ENCODE data around the gene RBP7. TPM values are rescaled to one million over a fixed set of nuclear protein-coding genes. Genes with fewer than 3 reads are reported as not detected.
A peak's percentile ranks its signal among the peaks of the same experiment; 100 is the strongest.

RBP7 gene
- total and polyA plus RNA-seq, 10 of the 15 experiments (the other 5 are each of a cell fraction or from before 2014, with no cell fraction given) = 0.20 TPM; not detected in 9

DNA sequence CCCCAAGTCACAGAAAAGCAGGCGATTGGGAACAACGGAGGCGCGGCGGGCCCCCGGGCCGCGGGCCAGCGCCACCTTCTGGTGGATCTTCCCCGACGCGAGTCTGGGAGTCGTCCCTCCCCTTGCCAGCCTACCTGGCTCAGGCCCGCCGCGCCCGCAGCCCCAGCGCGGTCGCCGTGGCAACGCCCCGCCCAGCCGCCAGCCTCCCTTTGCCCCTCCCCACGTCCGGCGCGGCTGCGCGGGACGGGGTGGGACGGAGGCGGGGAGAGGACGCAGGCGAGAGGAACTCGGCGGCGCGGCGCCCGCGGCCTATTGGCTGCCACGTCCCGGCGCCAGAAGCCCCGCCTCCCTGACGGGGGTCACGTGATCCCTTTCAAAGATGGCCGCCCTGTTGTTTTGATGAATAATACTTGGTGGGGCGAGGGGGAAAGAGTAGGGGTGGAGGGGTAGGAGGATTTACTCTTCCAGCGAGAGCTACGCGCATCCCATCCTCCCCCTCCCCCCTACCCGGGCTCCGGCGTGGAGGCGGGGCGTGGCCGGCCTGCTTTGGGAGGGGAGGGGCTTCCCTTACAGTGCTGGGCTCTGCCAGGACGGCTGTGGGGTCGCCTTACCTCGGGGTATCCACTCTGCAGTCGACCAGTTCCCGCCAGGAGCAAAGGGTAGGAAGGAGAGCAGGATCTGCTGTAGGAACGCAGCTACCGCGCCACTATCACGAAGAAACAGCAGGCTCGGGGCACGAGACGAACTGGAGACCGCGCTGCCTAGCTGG, 35.7 kb downstream of the RBP7 start, which contains the start of gene UBE4B (continued):
- TF ChIP-seq NFIC (IDR thresholded peaks at IDR 0.05; ENCODE audit: low read depth, low read length) (no peak), ZBED1 (IDR thresholded peaks at IDR 0.05; ENCODE audit: borderline replicate concordance) (no peak), SIX5 (IDR thresholded peaks at IDR 0.05; ENCODE audit: low read depth, low read length, severe bottlenecking) (no peak), ZNF622 (IDR thresholded peaks at IDR 0.05) (no peak), CREM (IDR thresholded peaks at IDR 0.05; ENCODE audit: low read depth) (peak; percentile 32; the same call in 1 of the 2 replicates), YBX1 (IDR thresholded peaks at IDR 0.05) (no peak)

DNA sequence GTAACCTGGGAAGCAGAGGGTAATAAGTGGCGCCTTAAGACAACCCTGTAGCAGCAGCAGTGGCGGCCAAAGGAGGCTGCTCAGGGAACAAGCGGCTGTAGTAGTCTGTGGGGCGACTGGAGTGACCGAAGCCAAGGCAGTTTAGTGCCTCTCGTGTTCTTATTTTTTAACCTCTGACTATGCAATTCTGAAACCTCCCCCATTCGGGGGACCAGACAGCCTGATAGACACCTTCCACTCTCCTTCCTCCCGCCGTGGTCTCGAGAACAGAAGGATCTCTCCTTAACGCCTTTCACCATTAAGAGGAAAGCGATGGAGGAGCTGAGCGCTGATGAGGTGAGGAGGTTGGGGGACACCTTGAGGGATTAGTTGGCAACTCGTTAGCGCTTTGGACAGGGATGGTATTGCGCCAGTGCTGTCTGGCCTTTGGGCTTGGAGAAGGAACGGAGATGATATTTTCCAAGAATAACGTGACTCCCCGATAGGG, 36.4 kb downstream of the RBP7 start:
- DNase-seq (ENCODE audit: low read depth, low spot score) = no peak
- H3K4me3 ChIP-seq = peak overlapping the region; percentile 99
- in situ Hi-C loops (cut with MboI) = no loop called here

More for the DNA sequence above, 36.4 kb downstream of the RBP7 start:
- Histone ChIP-seq H3K4me1 (ENCODE audit: control insufficient read depth, insufficient read depth, low read length) (no peaks in the 10 kb centered on the region), H2AFZ (ENCODE audit: control insufficient read depth, low read depth, low read length) (peak overlapping the region; percentile 50), H3K27me3 (replicated peaks in 1 of 2; ENCODE audit: control insufficient read depth in 2 of 2, insufficient read depth in 2 of 2, low read length in 1 of 2) (no peaks in the 10 kb centered on the region), H3K9ac (ENCODE audit: control insufficient read depth, insufficient read depth, low read length) (peak overlapping the region; percentile 72), H3K27ac (ENCODE audit: control insufficient read depth, insufficient read depth) (peak overlapping the region; percentile 79), H4K20me1 (ENCODE audit: control insufficient read depth, insufficient read depth) (no peaks in the 10 kb centered on the region), H3K4me2 (ENCODE audit: control insufficient read depth, insufficient read depth) (peak overlapping the region; percentile 46), H3K36me3 (ENCODE audit: control insufficient read depth in 2 of 2, insufficient read depth in 2 of 2, low read length in 1 of 2) (no peaks in the 10 kb centered on the region; a peak in 1 of 4 replicates), H3K79me2 (ENCODE audit: control insufficient read depth, insufficient read depth, low read length) (peaks cover 31% of the 10 kb centered on the region), H3K9me3 (replicated peaks; ENCODE audit: control insufficient read depth, insufficient read depth, low read length) (no peaks in the 10 kb centered on the region)
- TF ChIP-seq, protein P1, sequence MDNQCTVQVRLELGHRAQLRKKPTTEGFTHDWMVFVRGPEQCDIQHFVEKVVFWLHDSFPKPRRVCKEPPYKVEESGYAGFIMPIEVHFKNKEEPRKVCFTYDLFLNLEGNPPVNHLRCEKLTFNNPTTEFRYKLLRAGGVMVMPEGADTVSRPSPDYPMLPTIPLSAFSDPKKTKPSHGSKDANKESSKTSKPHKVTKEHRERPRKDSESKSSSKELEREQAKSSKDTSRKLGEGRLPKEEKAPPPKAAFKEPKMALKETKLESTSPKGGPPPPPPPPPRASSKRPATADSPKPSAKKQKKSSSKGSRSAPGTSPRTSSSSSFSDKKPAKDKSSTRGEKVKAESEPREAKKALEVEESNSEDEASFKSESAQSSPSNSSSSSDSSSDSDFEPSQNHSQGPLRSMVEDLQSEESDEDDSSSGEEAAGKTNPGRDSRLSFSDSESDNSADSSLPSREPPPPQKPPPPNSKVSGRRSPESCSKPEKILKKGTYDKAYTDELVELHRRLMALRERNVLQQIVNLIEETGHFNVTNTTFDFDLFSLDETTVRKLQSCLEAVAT (IDR thresholded peaks at IDR 0.05) = no peak
- TF ChIP-seq, protein P2, sequence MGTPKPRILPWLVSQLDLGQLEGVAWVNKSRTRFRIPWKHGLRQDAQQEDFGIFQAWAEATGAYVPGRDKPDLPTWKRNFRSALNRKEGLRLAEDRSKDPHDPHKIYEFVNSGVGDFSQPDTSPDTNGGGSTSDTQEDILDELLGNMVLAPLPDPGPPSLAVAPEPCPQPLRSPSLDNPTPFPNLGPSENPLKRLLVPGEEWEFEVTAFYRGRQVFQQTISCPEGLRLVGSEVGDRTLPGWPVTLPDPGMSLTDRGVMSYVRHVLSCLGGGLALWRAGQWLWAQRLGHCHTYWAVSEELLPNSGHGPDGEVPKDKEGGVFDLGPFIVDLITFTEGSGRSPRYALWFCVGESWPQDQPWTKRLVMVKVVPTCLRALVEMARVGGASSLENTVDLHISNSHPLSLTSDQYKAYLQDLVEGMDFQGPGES (IDR thresholded peaks at IDR 0.05) = no peak
- TF ChIP-seq GATAD2B (conservative IDR thresholded peaks at IDR 0.05; ENCODE audit: low read depth) (0 out of 2 replicates have a peak, but pooled peaks have one; percentile 14), LARP7 (IDR thresholded peaks at IDR 0.05) (0 out of 2 replicates have a peak, but pooled peaks have one; percentile 45)
- TF ChIP-seq, protein P3, sequence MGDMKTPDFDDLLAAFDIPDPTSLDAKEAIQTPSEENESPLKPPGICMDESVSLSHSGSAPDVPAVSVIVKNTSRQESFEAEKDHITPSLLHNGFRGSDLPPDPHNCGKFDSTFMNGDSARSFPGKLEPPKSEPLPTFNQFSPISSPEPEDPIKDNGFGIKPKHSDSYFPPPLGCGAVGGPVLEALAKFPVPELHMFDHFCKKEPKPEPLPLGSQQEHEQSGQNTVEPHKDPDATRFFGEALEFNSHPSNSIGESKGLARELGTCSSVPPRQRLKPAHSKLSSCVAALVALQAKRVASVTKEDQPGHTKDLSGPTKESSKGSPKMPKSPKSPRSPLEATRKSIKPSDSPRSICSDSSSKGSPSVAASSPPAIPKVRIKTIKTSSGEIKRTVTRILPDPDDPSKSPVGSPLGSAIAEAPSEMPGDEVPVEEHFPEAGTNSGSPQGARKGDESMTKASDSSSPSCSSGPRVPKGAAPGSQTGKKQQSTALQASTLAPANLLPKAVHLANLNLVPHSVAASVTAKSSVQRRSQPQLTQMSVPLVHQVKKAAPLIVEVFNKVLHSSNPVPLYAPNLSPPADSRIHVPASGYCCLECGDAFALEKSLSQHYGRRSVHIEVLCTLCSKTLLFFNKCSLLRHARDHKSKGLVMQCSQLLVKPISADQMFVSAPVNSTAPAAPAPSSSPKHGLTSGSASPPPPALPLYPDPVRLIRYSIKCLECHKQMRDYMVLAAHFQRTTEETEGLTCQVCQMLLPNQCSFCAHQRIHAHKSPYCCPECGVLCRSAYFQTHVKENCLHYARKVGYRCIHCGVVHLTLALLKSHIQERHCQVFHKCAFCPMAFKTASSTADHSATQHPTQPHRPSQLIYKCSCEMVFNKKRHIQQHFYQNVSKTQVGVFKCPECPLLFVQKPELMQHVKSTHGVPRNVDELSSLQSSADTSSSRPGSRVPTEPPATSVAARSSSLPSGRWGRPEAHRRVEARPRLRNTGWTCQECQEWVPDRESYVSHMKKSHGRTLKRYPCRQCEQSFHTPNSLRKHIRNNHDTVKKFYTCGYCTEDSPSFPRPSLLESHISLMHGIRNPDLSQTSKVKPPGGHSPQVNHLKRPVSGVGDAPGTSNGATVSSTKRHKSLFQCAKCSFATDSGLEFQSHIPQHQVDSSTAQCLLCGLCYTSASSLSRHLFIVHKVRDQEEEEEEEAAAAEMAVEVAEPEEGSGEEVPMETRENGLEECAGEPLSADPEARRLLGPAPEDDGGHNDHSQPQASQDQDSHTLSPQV (IDR thresholded peaks at IDR 0.05) = no peak
- 5% methylated on average over 19 of the region's 19 CpGs for WGBS (ENCODE audit: insufficient coverage, insufficient replicate concordance, low lambda C conversion rate, missing lambda C conversion rate)
- intact Hi-C loops (cut with micrococcal nuclease; ENCODE audit: unreplicated experiment) = loop anchor here (10.0 kb wide), 1 partner anchor 249 kb away; no protein-coding TSS in a partner anchor
- ATAC-seq (peak; percentile 52), FAIRE-seq (no peak)
- no TSS peak for BruUV-seq (replicated peaks)
- ChIA-PET RAD21 (ENCODE audit: unreplicated experiment) (interaction anchor here (0.5 kb wide), 1 partner anchor 325 kb away, joined by 3 read pairs; no protein-coding TSS in a partner anchor), CTCF (interaction anchor here (0.6 to 2.6 kb wide), 7 partner anchors 11 to 159 kb away, joined by 3 to 18 read pairs (median 3); partner anchors contain the start of genes LZIC and NMNAT1), SMC1A (ENCODE audit: uncharacterized antibody, unreplicated experiment) (interaction anchor here (0.5 to 1.0 kb wide), 4 partner anchors 17 to 90 kb away, joined by 3 to 4 read pairs (median 3); partner anchors contain the start of genes LZIC and NMNAT1), POLR2A (interaction anchor here (0.6 to 1.1 kb wide), 3 partner anchors 90 to 399 kb away, joined by 3 to 5 read pairs (median 4); partner anchors contain the start of genes LZIC and NMNAT1)
